H1 (cell line): Measurements from ENCODE around the gene UGGT2. TPM values are rescaled to one million over a fixed set of nuclear protein-coding genes. Genes with fewer than 3 reads are reported as not detected.

ENCODE experiments used
- CTCF ChIA-PET: fragments of 300-600 bp; sonication (Branson Sonifier 250); formaldehyde crosslinking; loops from one replicate; lab custom pipeline; 2021; ENCODE audit not compliant: partially characterized antibody; lab: Charles Lee
- POLR2A ChIA-PET: fragments of 300-600 bp; sonication (Branson Sonifier 250); formaldehyde crosslinking; loops from one replicate; lab custom pipeline; 2021; ENCODE audit warnings: inconsistent platforms; ENCODE audit not compliant: partially characterized antibody; lab: Charles Lee
- DNase-seq, 2 experiments: peaks; one replicate each; pipeline versions ENCODE4 v3.0.0 to v3.0.0-alpha.2; 2010 to 2022; ENCODE audit warnings: low spot score in 2 of 2, low read depth in 1 of 2, mixed read lengths in 1 of 2
- FAIRE-seq: peaks from 2 replicates; lab custom pipeline; 2011; peaks lifted over from hg19 to GRCh38; lab: Jason Lieb, UNC
- H2AFZ ChIP-seq: 2 replicates; pipeline ENCODE4 v1.8.1; 2012; ENCODE audit warnings: low read length, inconsistent platforms
- H2AK5ac ChIP-seq: 2 replicates; pipeline ENCODE4 v1.6.1; 2013; ENCODE audit warnings: low read depth, low read length
- H2BK120ac ChIP-seq: replicated peaks from 2 replicates; pipeline ENCODE3; 2013; ENCODE audit warnings: low read depth, low read length, inconsistent platforms
- H2BK12ac ChIP-seq: 2 replicates; pipeline ENCODE4 v1.6.1; 2013; ENCODE audit warnings: low read depth, low read length
- H2BK15ac ChIP-seq: 2 replicates; pipeline ENCODE4 v1.6.1; 2013; ENCODE audit warnings: low read length
- H2BK20ac ChIP-seq: 2 replicates; pipeline ENCODE4 v1.6.1; 2013; ENCODE audit warnings: low read length
- H2BK5ac ChIP-seq: 2 replicates; pipeline ENCODE4 v1.6.1; 2013; ENCODE audit warnings: low read depth, low read length
- H3K14ac ChIP-seq: 2 replicates; pipeline ENCODE4 v1.6.1; 2013; ENCODE audit warnings: inconsistent platforms; ENCODE audit not compliant: insufficient read length
- H3K18ac ChIP-seq: 2 replicates; pipeline ENCODE4 v1.6.1; 2013; ENCODE audit warnings: low read length; ENCODE audit errors: extremely low read depth
- H3K23ac ChIP-seq: 2 replicates; pipeline ENCODE4 v1.6.1; 2013; ENCODE audit warnings: inconsistent platforms; ENCODE audit not compliant: insufficient read length
- H3K23me2 ChIP-seq: 2 replicates; pipeline ENCODE4 v1.6.1; 2013; ENCODE audit warnings: low read depth, low read length
- H3K27ac ChIP-seq: 2 replicates; pipeline ENCODE4 v1.6.1; 2011; ENCODE audit warnings: low read depth, low read length, inconsistent platforms
- H3K27me3 ChIP-seq, 4 experiments: replicated peaks in 1 of 4; 1 replicate in 1 of 4; 2 replicates in 3 of 4; pipeline versions ENCODE4 v1.6.1 to v1.8.1; 2011 to 2013; ENCODE audit warnings: low read length in 3 of 4, mild to moderate bottlenecking in 3 of 4, inconsistent platforms in 2 of 4, mixed read lengths in 2 of 4, moderate library complexity in 1 of 4; ENCODE audit not compliant: control insufficient read depth in 3 of 4, insufficient read depth in 3 of 4; ENCODE audit errors: extremely low read depth in 1 of 4
- H3K36me3 ChIP-seq, 4 experiments: 2 replicates each; pipeline versions ENCODE4 v1.6.1 to v1.8.1; 2011 to 2013; ENCODE audit warnings: mild to moderate bottlenecking in 4 of 4, low read length in 3 of 4, moderate library complexity in 2 of 4, control low read depth in 1 of 4, inconsistent platforms in 1 of 4; ENCODE audit not compliant: insufficient read depth in 4 of 4, control insufficient read depth in 2 of 4
- H3K4ac ChIP-seq: replicated peaks from 2 replicates; pipeline ENCODE3; 2013; ENCODE audit warnings: low read length, low read depth, mixed read lengths, inconsistent platforms; ENCODE audit not compliant: insufficient read length
- H3K4me1 ChIP-seq, 4 experiments: replicated peaks in 1 of 4; 1 replicate in 1 of 4; 2 replicates in 3 of 4; pipeline versions ENCODE4 v1.6.1 to v1.8.1; 2011 to 2013; ENCODE audit warnings: low read length in 3 of 4, inconsistent platforms in 2 of 4, mixed read lengths in 1 of 4; ENCODE audit not compliant: insufficient read depth in 4 of 4, control insufficient read depth in 3 of 4
- H3K4me2 ChIP-seq, 2 experiments: 2 replicates each; pipeline versions ENCODE4 v1.6.1 to v1.8.1; 2011 to 2013; ENCODE audit warnings: low read depth in 2 of 2, low read length in 2 of 2, control low read depth in 1 of 2, inconsistent platforms in 1 of 2, mild to moderate bottlenecking in 1 of 2; ENCODE audit not compliant: insufficient read depth in 1 of 2
- H3K4me3 ChIP-seq, 4 experiments: fragments of 200-600, 300-600 bp in 1 of 4; sonication (generic), shearing (Covaris generic), sonication (Bioruptor Twin) in 1 of 4; 2 replicates each; pipeline versions ENCODE4 v1.5.1 to v1.8.1; 2011 to 2016; ENCODE audit warnings: low read length in 4 of 4, low read depth in 3 of 4, control low read depth in 2 of 4, inconsistent platforms in 2 of 4, mild to moderate bottlenecking in 2 of 4, mixed read lengths in 1 of 4, moderate library complexity in 1 of 4; ENCODE audit not compliant: insufficient read depth in 2 of 4; ENCODE audit errors: extremely low read depth in 1 of 4
- H3K56ac ChIP-seq: replicated peaks from 2 replicates; pipeline ENCODE3; 2013; ENCODE audit warnings: low read depth, mild to moderate bottlenecking, mixed read lengths, low read length, inconsistent platforms; ENCODE audit not compliant: insufficient read length
- H3K79me1 ChIP-seq: 2 replicates; pipeline ENCODE4 v1.6.1; 2013; ENCODE audit warnings: low read depth, low read length, control low read depth
- H3K79me2 ChIP-seq, 2 experiments: 2 replicates each; pipeline versions ENCODE4 v1.6.1 to v1.8.1; 2012 to 2013; ENCODE audit warnings: low read length in 2 of 2, mild to moderate bottlenecking in 2 of 2, inconsistent platforms in 1 of 2; ENCODE audit not compliant: insufficient read depth in 2 of 2, control insufficient read depth in 1 of 2
- H3K9ac ChIP-seq, 4 experiments: replicated peaks in 1 of 4; 1 replicate in 1 of 4; 2 replicates in 3 of 4; pipeline versions ENCODE4 v1.6.1 to v1.8.1; 2011 to 2013; ENCODE audit warnings: low read depth in 3 of 4, low read length in 3 of 4, control low read depth in 2 of 4, mild to moderate bottlenecking in 2 of 4, moderate library complexity in 2 of 4, inconsistent platforms in 1 of 4; ENCODE audit errors: extremely low read depth in 1 of 4
- H3K9me3 ChIP-seq, 2 experiments: 2 replicates each; pipeline versions ENCODE4 v1.6.1 to v1.8.1; 2012 to 2013; ENCODE audit warnings: mild to moderate bottlenecking in 2 of 2, moderate library complexity in 2 of 2, control low read depth in 1 of 2, inconsistent platforms in 1 of 2, low read depth in 1 of 2, low read length in 1 of 2, mixed read lengths in 1 of 2; ENCODE audit not compliant: insufficient read depth in 2 of 2
- H4K20me1 ChIP-seq, 2 experiments: replicated peaks in 1 of 2; 2 replicates each; pipeline versions ENCODE3 to v1.8.1; 2011 to 2013; ENCODE audit warnings: inconsistent platforms in 2 of 2, low read length in 2 of 2, mild to moderate bottlenecking in 1 of 2; ENCODE audit not compliant: insufficient read depth in 2 of 2, control insufficient read depth in 1 of 2
- H4K5ac ChIP-seq: 2 replicates; pipeline ENCODE4 v1.6.1; 2013; ENCODE audit warnings: low read length, low read depth, mixed read lengths, inconsistent platforms; ENCODE audit not compliant: insufficient read length
- H4K8ac ChIP-seq: 2 replicates; pipeline ENCODE4 v1.8.0; 2013; ENCODE audit warnings: mild to moderate bottlenecking, moderate library complexity, low read length, inconsistent platforms; ENCODE audit not compliant: insufficient read depth; ENCODE audit errors: extremely low read depth
- H4K91ac ChIP-seq: replicated peaks from 2 replicates; pipeline ENCODE3; 2013; ENCODE audit warnings: low read length, mixed read lengths, inconsistent platforms; ENCODE audit not compliant: insufficient read length
- CHD1 ChIP-seq: IDR thresholded peaks from 2 replicates; pipeline ENCODE4 v1.6.1; 2012; ENCODE audit warnings: low read depth, low read length, improper control_type of control experiment
- KDM1A ChIP-seq: fragments of 200-600, 300-600 bp; sonication (generic); IDR thresholded peaks from 2 replicates; pipeline ENCODE4 v1.7.1; 2016; ENCODE audit warnings: mild to moderate bottlenecking, low read length, borderline replicate concordance
- NRF1 ChIP-seq: IDR thresholded peaks from 2 replicates; pipeline ENCODE4 v1.6.1; 2011; ENCODE audit warnings: mild to moderate bottlenecking, low read depth, low read length, improper control_type of control experiment
- RBBP5 ChIP-seq: IDR thresholded peaks from 2 replicates; pipeline ENCODE4 v1.7.1; 2012; ENCODE audit warnings: low read depth, mild to moderate bottlenecking, inconsistent platforms, low read length, moderate library complexity, borderline replicate concordance
- ZNF274 ChIP-seq: IDR thresholded peaks from 2 replicates; pipeline ENCODE4 v1.7.0; 2012; ENCODE audit warnings: low read length, borderline replicate concordance; ENCODE audit errors: extremely low read depth
- WGBS, 2 experiments: shearing (Covaris generic) in 1 of 2; methylation state at CpG; one replicate each; pipeline versions ENCODE4 v1.1.6 to v1.1.7; 2013 to 2015; ENCODE audit warnings: low lambda C conversion rate in 2 of 2, mixed read lengths in 2 of 2, inconsistent platforms in 1 of 2, low coverage in 1 of 2, missing lambda C conversion rate in 1 of 2; ENCODE audit not compliant: insufficient replicate concordance in 2 of 2, insufficient coverage in 1 of 2, insufficient read length in 1 of 2; ENCODE audit errors: extremely low coverage in 1 of 2, missing lambda C conversion rate in 1 of 2; 5-methylcytosine and 5-hydroxymethylcytosine counted together
- polyA plus RNA-seq, 7 experiments: library from polyadenylated mRNA; depleted of rRNA in 3 of 7; stranded (reverse) in 5 of 7; unstranded in 2 of 7; fragments of >200 nt in 5 of 7; fragments of 200-250 nt in 2 of 7; gene quantifications; 1 replicate in 5 of 7; 2 replicates in 1 of 7; 4 replicates in 1 of 7; pipeline versions ENCODE4 v1.2.1 to v1.2.3, GENCODE V29; 2011 to 2013; ENCODE audit warnings: missing spikeins in 2 of 7, mixed read lengths in 2 of 7
- total RNA-seq: library from RNA; stranded (reverse); fragmentation: NEBNext Ultra II Directional; extraction: Animal tissue kit (Norgen Biotek cat#: 25700); gene quantifications from 2 replicates; pipeline ENCODE4 v1.2.1, GENCODE V29; 2021

The UGGT2 gene
- total and polyA plus RNA-seq, 2 of the 8 experiments (the other 6 are each of a cell fraction or from before 2014, with no cell fraction given) = 5.9 to 25.1 TPM

DNA sequence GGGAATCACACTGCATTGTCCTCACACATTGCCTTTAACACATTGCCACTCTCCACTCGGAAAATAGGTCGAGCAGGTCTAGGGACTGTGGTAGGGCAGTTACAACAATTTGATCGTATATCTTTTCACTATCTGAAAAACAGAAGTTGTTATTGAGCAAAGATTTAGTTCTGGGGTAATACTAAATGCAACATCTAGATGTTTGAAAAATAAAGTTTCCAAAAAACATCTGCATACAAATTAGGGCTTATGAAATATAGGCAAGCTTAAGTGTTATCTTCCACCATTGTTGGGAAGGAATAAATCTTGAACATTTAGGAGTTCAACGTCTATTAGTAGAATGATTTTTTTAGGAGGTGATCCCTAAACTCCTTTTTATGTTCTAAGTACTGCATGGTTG lies 35.9 kb upstream of the UGGT2 start:
- DNase-seq (no peak), FAIRE-seq (no peak)
- Histone ChIP-seq H2AFZ (no peak overlapping the region), H3K4ac (no peak overlapping the region), H3K4me1 (peaks cover 0 to 3% (median 1%) of the 10 kb centered on the region in 4 experiments; a peak in 3 of 7 replicates), H2BK12ac (no peak overlapping the region; the same call in 1 of the 2 replicates), H2BK5ac (no peak overlapping the region), H3K4me2 (peak overlapping the region; percentile 90 to 100), H2AK5ac (no peak overlapping the region), H4K5ac (no peak overlapping the region), H4K8ac (no peak overlapping the region), H3K36me3 (no peaks in the 10 kb centered on the region), H3K18ac (no peak overlapping the region), H4K20me1 (peaks cover 0 to 3% of the 10 kb centered on the region in 2 experiments), H3K23ac (no peak overlapping the region), H3K4me3 (peak overlapping the region; percentile 54 to 70 (median 62); a peak in 7 of 8 replicates), H2BK15ac (no peak overlapping the region), H3K14ac (no peak overlapping the region), H3K79me2 (no peaks in the 10 kb centered on the region), H3K79me1 (no peaks in the 10 kb centered on the region), H3K9me3 (no peaks in the 10 kb centered on the region), H3K56ac (no peak overlapping the region), H3K27ac (no peak overlapping the region), H3K9ac (no peak overlapping the region), H3K27me3 (peaks cover 23 to 45% (median 32%) of the 10 kb centered on the region in 4 experiments), H4K91ac (no peak overlapping the region), H2BK120ac (no peak overlapping the region), H2BK20ac (no peak overlapping the region), H3K23me2 (peaks cover 16% of the 10 kb centered on the region)
- CTCF ChIA-PET = interaction anchor here (1.2 kb wide), 1 partner anchor 17 kb away, joined by 3 read pairs; no protein-coding TSS in a partner anchor
- WGBS, 2 experiments = 90% methylated on average over 4 of the region's 4 CpGs; no CpG with 5 or more reads in 1 of the 2 experiments
- POLR2A ChIA-PET = interaction anchor here (1.2 kb wide), 1 partner anchor 10 kb away, joined by 5 read pairs; no protein-coding TSS in a partner anchor
- TF ChIP-seq KDM1A = no peak
- TF ChIP-seq CHD1 = no peak
- no peak for TF ChIP-seq RBBP5
- TF ChIP-seq NRF1 = no peak
- TF ChIP-seq ZNF274 = no peak
